ENCODE measurements around the gene TRAPPC3.

TRAPPC3 gene

DNA sequence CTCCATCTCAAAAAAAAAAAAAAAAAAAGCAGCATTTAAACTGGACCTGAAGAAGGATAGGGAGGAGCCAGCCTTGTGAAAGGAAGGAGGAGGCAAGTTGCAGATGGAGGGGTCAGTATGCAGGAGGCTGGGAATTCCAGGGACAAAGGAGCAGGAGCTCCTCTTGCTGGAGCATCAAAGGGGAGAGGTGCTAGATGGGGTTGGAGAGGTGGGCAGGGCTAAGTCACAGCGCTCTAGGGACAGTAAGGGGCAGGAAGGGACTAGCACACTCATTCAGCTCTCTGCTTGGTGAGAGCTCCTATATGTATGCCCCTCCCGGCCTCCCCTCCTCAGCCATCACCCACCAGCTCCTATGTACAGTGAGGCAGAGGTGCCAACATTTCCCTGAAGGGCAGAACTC is 33.4 kb upstream of the TRAPPC3 start:
- H3K79me1 ChIP-seq (ENCODE audit: low read length) = peaks cover 2% of the 10 kb centered on the region
- peak; percentile 57 for DNase-seq
- WGBS (ENCODE audit: extremely low coverage, insufficient coverage, low lambda C conversion rate) = no CpG with 5 or more reads among the region's 2 CpGs

DNA sequence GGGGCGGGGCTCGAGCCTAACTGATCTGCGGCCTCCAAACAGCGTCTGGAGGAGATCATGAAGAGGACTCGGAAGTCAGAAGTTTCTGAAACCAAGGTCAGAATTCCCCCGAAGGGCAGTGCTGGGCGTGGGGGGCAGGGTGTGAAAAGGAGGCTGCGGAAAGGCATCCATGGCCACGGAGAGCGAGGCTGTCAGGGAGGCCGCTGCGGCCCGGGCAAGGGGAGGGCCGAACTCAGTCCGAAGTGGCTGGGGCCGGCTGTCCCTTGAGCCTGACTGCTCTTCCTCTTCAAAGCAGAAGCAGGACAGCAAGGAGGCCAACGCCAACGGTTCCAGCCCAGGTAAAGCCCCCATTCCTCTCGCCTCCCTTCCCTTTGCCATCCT is 29.9 kb upstream of the TRAPPC3 start:
- no peak overlapping the region for H3K23ac ChIP-seq (ENCODE audit: low read length)
- H2BK5ac ChIP-seq (ENCODE audit: low read length) = no peak overlapping the region
- no peak overlapping the region for H4K5ac ChIP-seq (ENCODE audit: low read length)
- no peak overlapping the region for H2BK120ac ChIP-seq (ENCODE audit: low read depth, low read length)
- no peak overlapping the region for H3K4me3 ChIP-seq (ENCODE audit: low read length)
- H3K79me2 ChIP-seq (ENCODE audit: control insufficient read depth, insufficient read depth, low read length) = no peaks in the 10 kb centered on the region
- peaks cover 10% of the 10 kb centered on the region for H3K36me3 ChIP-seq (ENCODE audit: control insufficient read depth, insufficient read depth, low read length)
- H2AK5ac ChIP-seq (ENCODE audit: low read length) = no peak overlapping the region
- H3K27me3 ChIP-seq (ENCODE audit: insufficient read depth, low read length, poor library complexity) = no peaks in the 10 kb centered on the region
- no peak overlapping the region for H3K4me2 ChIP-seq (ENCODE audit: low read length)
- H3K4me1 ChIP-seq (ENCODE audit: control insufficient read depth, low read depth, low read length) = peaks cover 6% of the 10 kb centered on the region
- H3K4ac ChIP-seq (ENCODE audit: low read depth, low read length) = no peak overlapping the region
- DNase-seq = no peak
- H3K56ac ChIP-seq (ENCODE audit: low read length) = peak overlapping the region; percentile 2
- H3K9ac ChIP-seq (ENCODE audit: low read length) = peak overlapping the region; percentile 10
- no peak overlapping the region for H4K8ac ChIP-seq (ENCODE audit: low read depth, low read length)
- peaks cover 2% of the 10 kb centered on the region for H3K79me1 ChIP-seq (ENCODE audit: low read length)
- no CpG with 5 or more reads among the region's 19 CpGs for WGBS (ENCODE audit: extremely low coverage, insufficient coverage, low lambda C conversion rate)
- no peak overlapping the region for H3K27ac ChIP-seq (ENCODE audit: low read depth, low read length)
- H2BK15ac ChIP-seq (replicated peaks; ENCODE audit: low read depth) = no peak overlapping the region
- no peak overlapping the region for H3K18ac ChIP-seq (ENCODE audit: low read length)

More for the DNA sequence above, 33.4 kb upstream of the TRAPPC3 start:
- H3K36me3 ChIP-seq (ENCODE audit: control insufficient read depth, insufficient read depth, low read length) = peaks cover 9% of the 10 kb centered on the region
- no peak overlapping the region for H2BK5ac ChIP-seq (ENCODE audit: low read length)
- H3K4me3 ChIP-seq (ENCODE audit: low read length) = no peak overlapping the region
- no peak overlapping the region for H3K9ac ChIP-seq (ENCODE audit: low read length)
- no peak overlapping the region for H3K18ac ChIP-seq (ENCODE audit: low read length)
- H3K27ac ChIP-seq (ENCODE audit: low read depth, low read length) = no peak overlapping the region
- H3K4ac ChIP-seq (ENCODE audit: low read depth, low read length) = no peak overlapping the region
- H4K8ac ChIP-seq (ENCODE audit: low read depth, low read length) = no peak overlapping the region
- no peak overlapping the region for H2BK120ac ChIP-seq (ENCODE audit: low read depth, low read length)
- H4K5ac ChIP-seq (ENCODE audit: low read length) = no peak overlapping the region
- H3K4me1 ChIP-seq (ENCODE audit: control insufficient read depth, low read depth, low read length) = no peaks in the 10 kb centered on the region
- no peaks in the 10 kb centered on the region for H3K27me3 ChIP-seq (ENCODE audit: insufficient read depth, low read length, poor library complexity)
- H3K79me2 ChIP-seq (ENCODE audit: control insufficient read depth, insufficient read depth, low read length) = no peaks in the 10 kb centered on the region
- H3K4me2 ChIP-seq (ENCODE audit: low read length) = no peak overlapping the region
- H3K56ac ChIP-seq (ENCODE audit: low read length) = no peak overlapping the region
- no peak overlapping the region for H2AK5ac ChIP-seq (ENCODE audit: low read length)
- no peak overlapping the region for H3K23ac ChIP-seq (ENCODE audit: low read length)
- no peak overlapping the region for H2BK15ac ChIP-seq (replicated peaks; ENCODE audit: low read depth)

DNA sequence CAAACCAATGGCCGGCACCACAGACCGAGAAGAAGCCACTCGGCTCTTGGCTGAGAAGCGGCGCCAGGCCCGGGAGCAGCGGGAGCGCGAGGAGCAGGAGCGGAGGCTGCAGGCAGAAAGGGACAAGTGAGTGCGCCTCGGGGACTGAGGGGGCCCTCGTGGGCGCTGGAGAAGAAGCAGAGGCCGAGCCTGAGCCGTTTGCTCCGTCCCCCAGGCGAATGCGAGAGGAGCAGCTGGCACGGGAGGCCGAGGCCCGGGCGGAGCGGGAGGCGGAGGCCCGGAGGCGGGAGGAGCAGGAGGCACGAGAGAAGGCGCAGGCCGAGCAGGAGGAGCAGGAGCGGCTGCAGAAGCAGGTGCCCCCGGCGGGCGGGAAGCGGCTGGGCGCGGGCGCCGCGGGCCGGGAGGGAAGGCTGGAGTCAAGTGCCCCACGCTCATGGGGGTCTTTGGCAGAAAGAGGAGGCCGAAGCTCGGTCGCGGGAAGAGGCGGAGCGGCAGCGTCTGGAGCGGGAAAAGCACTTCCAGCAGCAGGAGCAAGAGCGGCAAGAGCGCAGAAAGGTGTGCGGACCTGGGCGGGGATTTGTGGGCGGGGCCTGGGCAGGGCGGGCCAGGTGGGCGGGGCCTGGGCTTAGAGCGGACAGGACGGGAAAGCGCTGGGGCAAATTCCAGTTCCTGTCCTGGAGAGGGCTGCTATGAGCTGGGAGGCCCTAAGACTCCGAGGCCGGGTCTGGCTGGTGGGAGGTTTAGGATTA is 29.4 kb upstream of the TRAPPC3 start:
- H4K5ac ChIP-seq (ENCODE audit: low read length) = no peak overlapping the region
- peak overlapping the region; percentile 21 for H2BK5ac ChIP-seq (ENCODE audit: low read length)
- H2BK15ac ChIP-seq (replicated peaks; ENCODE audit: low read depth) = no peak overlapping the region
- H4K8ac ChIP-seq (ENCODE audit: low read depth, low read length) = no peak overlapping the region
- peak overlapping the region; percentile 67 for H3K9ac ChIP-seq (ENCODE audit: low read length)
- H3K27ac ChIP-seq (ENCODE audit: low read depth, low read length) = peak overlapping the region; percentile 63
- H3K23ac ChIP-seq (ENCODE audit: low read length) = no peak overlapping the region
- DNase-seq = peak; percentile 97
- WGBS (ENCODE audit: extremely low coverage, insufficient coverage, low lambda C conversion rate) = no CpG with 5 or more reads among the region's 62 CpGs
- H3K18ac ChIP-seq (ENCODE audit: low read length) = peak overlapping the region; percentile 41
- peaks cover 2% of the 10 kb centered on the region for H3K79me1 ChIP-seq (ENCODE audit: low read length)
- no peaks in the 10 kb centered on the region for H3K79me2 ChIP-seq (ENCODE audit: control insufficient read depth, insufficient read depth, low read length)
- no peak overlapping the region for H3K4ac ChIP-seq (ENCODE audit: low read depth, low read length)
- H3K4me3 ChIP-seq (ENCODE audit: low read length) = no peak overlapping the region
- H2AK5ac ChIP-seq (ENCODE audit: low read length) = no peak overlapping the region
- H2BK120ac ChIP-seq (ENCODE audit: low read depth, low read length) = no peak overlapping the region
- peaks cover 6% of the 10 kb centered on the region for H3K4me1 ChIP-seq (ENCODE audit: control insufficient read depth, low read depth, low read length)
- peak overlapping the region; percentile 52 for H3K56ac ChIP-seq (ENCODE audit: low read length)
- peak overlapping the region; percentile 19 for H3K4me2 ChIP-seq (ENCODE audit: low read length)
- H3K27me3 ChIP-seq (ENCODE audit: insufficient read depth, low read length, poor library complexity) = no peaks in the 10 kb centered on the region
- peaks cover 11% of the 10 kb centered on the region for H3K36me3 ChIP-seq (ENCODE audit: control insufficient read depth, insufficient read depth, low read length)

- Histone ChIP-seq H2BK15ac (replicated peaks; ENCODE audit: low read depth) (no peak overlapping the region), H3K23ac (ENCODE audit: low read length) (no peak overlapping the region), H3K4me2 (ENCODE audit: low read length) (no peak overlapping the region), H3K4me1 (ENCODE audit: control insufficient read depth, low read depth, low read length) (peaks cover 6% of the 10 kb centered on the region), H2BK5ac (ENCODE audit: low read length) (no peak overlapping the region), H3K56ac (ENCODE audit: low read length) (peak overlapping the region; percentile 52), H3K36me3 (ENCODE audit: control insufficient read depth, insufficient read depth, low read length) (peaks cover 13% of the 10 kb centered on the region), H3K27me3 (ENCODE audit: insufficient read depth, low read length, poor library complexity) (no peaks in the 10 kb centered on the region), H3K18ac (ENCODE audit: low read length) (peak overlapping the region; percentile 41), H3K27ac (ENCODE audit: low read depth, low read length) (peak overlapping the region; percentile 63), H3K4me3 (ENCODE audit: low read length) (no peak overlapping the region), H4K8ac (ENCODE audit: low read depth, low read length) (no peak overlapping the region), H3K4ac (ENCODE audit: low read depth, low read length) (no peak overlapping the region), H3K79me1 (ENCODE audit: low read length) (peaks cover 2% of the 10 kb centered on the region), H4K5ac (ENCODE audit: low read length) (no peak overlapping the region), H2AK5ac (ENCODE audit: low read length) (no peak overlapping the region), H3K79me2 (ENCODE audit: control insufficient read depth, insufficient read depth, low read length) (no peaks in the 10 kb centered on the region), H2BK120ac (ENCODE audit: low read depth, low read length) (no peak overlapping the region), H3K9ac (ENCODE audit: low read length) (peak overlapping the region; percentile 67)
- DNase-seq = peak; percentile 59
- no CpG with 5 or more reads among the region's 33 CpGs for WGBS (ENCODE audit: extremely low coverage, insufficient coverage, low lambda C conversion rate)
These were observed 28.5 kb upstream of the TRAPPC3 start for GRCh38 chr1:36177589-36178431.

DNA sequence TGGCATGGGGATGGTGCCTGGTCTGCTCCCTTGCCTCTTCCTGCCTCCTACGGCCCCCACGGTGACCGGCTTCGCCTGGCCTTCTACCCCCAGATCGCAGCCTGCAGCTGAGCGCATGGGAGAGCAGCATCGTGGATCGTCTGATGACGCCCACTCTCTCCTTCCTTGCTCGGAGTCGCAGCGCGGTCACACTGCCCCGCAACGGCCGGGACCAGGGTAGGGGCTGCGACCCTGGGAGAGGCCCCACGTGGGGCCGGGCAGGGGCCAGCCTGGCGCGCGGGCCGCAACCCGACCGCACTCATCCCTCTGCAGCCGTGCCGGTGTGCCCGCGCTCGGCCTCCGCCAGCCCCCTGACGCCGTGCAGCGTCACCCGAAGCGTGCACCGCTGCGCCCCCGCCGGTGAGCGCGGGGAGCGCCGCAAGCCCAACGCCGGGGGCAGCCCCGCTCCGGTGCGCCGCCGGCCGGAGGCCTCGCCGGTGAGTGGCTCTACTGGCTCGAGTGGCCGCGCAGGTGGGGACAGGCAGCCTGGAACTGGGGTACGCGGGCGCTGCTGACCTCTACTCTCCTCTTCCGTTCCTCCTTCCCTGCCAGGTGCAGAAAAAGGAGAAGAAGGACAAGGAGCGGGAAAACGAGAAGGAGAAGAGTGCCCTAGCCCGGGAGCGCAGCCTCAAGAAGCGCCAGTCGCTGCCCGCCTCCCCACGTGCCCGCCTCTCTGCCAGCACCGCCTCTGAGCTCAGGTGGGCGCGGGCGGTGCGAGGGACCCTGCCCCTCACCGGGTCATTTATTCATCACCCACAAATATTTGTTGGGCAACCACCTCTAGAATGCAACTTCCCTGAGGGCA is 27.0 kb upstream of the TRAPPC3 start:
- Histone ChIP-seq H3K4me1 (ENCODE audit: control insufficient read depth, low read depth, low read length) (peaks cover 6% of the 10 kb centered on the region), H2BK15ac (replicated peaks; ENCODE audit: low read depth) (no peak overlapping the region), H3K4ac (ENCODE audit: low read depth, low read length) (no peak overlapping the region), H2AK5ac (ENCODE audit: low read length) (no peak overlapping the region), H3K56ac (ENCODE audit: low read length) (peak overlapping the region; percentile 76), H3K23ac (ENCODE audit: low read length) (peak overlapping the region; percentile 90), H3K27me3 (ENCODE audit: insufficient read depth, low read length, poor library complexity) (no peaks in the 10 kb centered on the region), H2BK120ac (ENCODE audit: low read depth, low read length) (no peak overlapping the region), H3K18ac (ENCODE audit: low read length) (no peak overlapping the region), H4K8ac (ENCODE audit: low read depth, low read length) (no peak overlapping the region), H3K79me2 (ENCODE audit: control insufficient read depth, insufficient read depth, low read length) (no peaks in the 10 kb centered on the region), H3K36me3 (ENCODE audit: control insufficient read depth, insufficient read depth, low read length) (peaks cover 22% of the 10 kb centered on the region), H3K4me3 (ENCODE audit: low read length) (no peak overlapping the region), H3K27ac (ENCODE audit: low read depth, low read length) (no peak overlapping the region), H3K4me2 (ENCODE audit: low read length) (no peak overlapping the region), H2BK5ac (ENCODE audit: low read length) (no peak overlapping the region), H3K79me1 (ENCODE audit: low read length) (peaks cover 2% of the 10 kb centered on the region), H3K9ac (ENCODE audit: low read length) (peak overlapping the region; percentile 50), H4K5ac (ENCODE audit: low read length) (no peak overlapping the region)
- DNase-seq = peak; percentile 77
- no CpG with 5 or more reads among the region's 76 CpGs for WGBS (ENCODE audit: extremely low coverage, insufficient coverage, low lambda C conversion rate)

All from mesendoderm (in vitro differentiated cells).